ENCODE data around the gene PFDN4.

- no peak for TF ChIP-seq FOXM1 (IDR thresholded peaks at IDR 0.05; ENCODE audit: low read depth)
- TF ChIP-seq CTCF (IDR thresholded peaks at IDR 0.05): no peak
- no peak for TF ChIP-seq EZH2phosphoT487 (IDR thresholded peaks at IDR 0.05; ENCODE audit: borderline replicate concordance, low read depth)
Observed at GRCh38 chr20:54193817-54194216, 14.1 kb upstream of the PFDN4 start.
